Epidermal melanocyte (primary cell): ENCODE measurements around the gene UNC93B1.
A peak's percentile ranks its signal among the peaks of the same experiment; 100 is the strongest.
"Not testable (repeated sequence)": the region's sequence is repeated elsewhere in the genome, so short reads cannot be mapped to it uniquely, and the experiment has no call there.

Experiments
- DNase-seq: peaks from one replicate; pipeline ENCODE4 v3.0.0; 2011; ENCODE audit warnings: low spot score; ENCODE audit not compliant: insufficient read length

The UNC93B1 gene

GRCh38 chr11:67994387-67994786, 9.5 kb downstream of the UNC93B1 start:
- DNase-seq = not testable (repeated sequence)

DNA sequence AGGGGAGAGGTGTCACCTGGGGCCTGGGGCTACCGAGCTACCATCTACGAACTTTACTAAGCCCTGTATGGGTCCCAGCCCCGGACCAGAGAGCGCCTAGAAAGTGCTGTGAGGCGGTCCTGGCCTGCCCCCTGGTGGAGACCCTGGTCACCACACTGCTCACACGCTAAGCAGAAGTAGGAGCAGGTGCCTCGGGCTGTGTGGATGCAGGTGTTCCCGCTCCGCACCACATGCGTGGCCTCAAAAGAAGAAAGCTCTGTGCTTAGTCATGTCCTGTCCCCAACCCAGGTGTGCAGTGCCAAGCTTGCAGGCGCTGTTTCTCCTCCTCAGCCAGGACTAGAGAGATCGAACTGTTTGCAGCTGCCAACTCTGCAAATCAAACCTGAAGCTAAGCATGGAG, 10.1 kb downstream of the UNC93B1 start:
- not testable (repeated sequence) for DNase-seq

- not testable (repeated sequence) for DNase-seq
These were observed 12.4 kb downstream of the UNC93B1 start for GRCh38 chr11:67991347-67992121.

DNA sequence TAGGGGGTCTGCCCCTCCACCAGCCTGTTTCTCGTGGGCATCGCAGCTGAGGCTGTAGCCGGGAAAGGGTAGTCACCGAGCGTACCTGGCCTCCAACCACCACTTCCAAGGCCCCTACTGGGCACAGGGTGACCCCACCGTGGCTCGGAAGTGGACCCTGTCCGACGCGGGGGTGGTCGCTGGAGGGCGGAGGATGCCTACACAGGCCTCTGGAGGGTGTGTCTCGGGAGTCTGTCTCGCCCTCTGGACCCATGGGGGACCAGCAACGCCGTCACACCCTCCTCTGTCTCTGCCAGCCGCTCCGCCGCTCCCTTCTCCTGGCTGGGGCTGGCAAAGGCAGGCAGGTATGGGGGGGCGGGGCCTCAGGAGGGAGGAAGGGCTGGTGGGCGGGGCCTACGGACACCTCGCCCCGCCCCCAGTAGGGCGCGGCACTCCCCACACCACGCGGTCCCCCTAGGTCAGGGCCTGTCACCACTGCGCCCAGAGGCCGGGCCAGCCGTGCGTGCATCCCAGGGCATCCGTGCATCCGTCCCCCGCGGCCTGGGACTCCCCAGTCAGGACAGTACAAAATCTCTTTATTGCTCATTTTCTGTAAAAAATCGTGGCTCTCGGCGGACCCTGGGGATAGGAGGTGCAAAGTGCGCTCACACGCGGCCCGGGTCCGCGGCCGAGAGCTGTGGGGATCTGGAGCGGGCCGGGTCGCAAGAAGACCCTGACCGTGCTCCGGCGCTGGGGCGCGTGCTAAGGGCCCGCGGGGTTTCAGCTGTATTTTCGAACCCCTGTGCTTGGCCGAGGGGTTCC, 13.2 kb downstream of the UNC93B1 start:
- not testable (repeated sequence) for DNase-seq

DNA sequence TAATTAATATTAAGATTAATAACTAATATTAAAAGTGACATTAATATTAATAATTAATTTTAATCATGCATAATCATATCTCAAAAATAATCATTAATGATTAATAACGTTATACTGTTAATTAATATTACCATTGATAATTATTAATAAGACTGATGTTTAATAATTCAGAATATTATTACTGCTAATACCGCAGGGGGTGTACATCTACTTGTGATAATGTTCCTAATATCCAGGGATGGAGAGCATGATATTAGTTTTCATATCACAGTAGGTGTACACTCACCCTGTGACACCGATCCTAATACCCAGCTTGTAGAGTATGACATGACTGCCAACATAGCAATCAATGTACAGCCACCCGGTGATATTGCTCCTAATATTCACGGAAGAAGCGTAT, 18.6 kb downstream of the UNC93B1 start:
- DNase-seq = not testable (repeated sequence)

GRCh38 chr11:67983951-67984350, 19.9 kb downstream of the UNC93B1 start:
- no peak for DNase-seq

DNA sequence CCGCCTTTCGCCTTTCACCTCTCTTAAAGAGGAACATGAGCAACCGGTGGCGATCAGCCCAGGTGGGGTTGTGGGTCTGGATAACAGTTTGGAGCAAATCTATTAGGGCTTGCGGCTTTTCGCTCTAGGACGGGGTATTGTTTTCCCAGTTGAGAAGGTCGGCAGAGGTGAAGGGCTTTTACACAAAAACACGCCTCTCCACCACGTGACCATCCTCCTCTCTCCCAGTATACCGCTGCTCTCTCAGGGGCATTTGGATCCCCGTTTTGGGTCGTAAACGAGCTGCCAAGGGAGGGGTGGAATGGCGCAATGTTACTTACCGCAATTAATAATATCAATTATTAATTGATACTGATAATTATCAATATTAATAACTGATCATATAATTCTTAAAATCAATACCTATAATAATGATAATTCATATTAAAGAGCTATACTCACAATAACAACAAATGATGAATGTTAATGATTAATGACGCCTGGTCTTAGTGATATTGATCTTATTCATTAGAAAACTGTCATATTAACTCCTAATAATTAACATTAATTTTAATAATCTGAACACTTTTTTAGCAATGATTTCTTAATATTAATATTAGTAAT, 21.5 kb downstream of the UNC93B1 start:
- DNase-seq = not testable (repeated sequence)

GRCh38 chr11:67981226-67981625, 22.7 kb downstream of the UNC93B1 start:
- DNase-seq = not testable (repeated sequence)

DNA sequence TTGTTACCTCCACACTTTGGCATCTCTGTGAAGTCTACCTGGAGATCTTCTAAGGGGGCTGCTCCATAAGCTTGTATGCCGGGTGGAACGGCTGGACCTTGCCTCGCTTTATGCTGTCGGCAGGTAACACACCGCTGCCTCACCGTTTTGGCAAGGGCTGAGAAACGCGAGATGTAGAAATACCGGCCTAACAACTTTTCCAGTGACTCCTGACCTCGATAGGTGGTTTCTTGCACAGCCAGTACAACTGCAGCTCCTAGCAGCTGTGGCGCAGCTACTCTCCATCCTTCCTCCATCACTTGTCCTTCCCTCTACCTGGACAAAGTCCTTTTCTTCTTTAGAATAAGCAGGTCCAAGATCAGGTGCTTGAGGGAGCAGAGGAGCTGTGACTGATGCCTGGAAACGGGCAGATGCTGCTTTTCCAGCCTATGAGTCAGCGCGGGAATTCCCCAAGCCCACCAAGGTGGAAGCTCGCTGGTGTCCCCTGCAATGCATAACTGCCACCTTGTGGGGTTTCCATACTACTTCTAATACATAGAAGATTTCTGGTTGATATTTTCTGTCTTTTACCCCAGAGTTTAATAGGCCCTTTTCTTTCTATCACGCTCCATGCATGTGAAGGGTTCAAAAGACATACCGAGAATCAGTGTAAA, 25.0 kb downstream of the UNC93B1 start:
- DNase-seq = not testable (repeated sequence)

DNA sequence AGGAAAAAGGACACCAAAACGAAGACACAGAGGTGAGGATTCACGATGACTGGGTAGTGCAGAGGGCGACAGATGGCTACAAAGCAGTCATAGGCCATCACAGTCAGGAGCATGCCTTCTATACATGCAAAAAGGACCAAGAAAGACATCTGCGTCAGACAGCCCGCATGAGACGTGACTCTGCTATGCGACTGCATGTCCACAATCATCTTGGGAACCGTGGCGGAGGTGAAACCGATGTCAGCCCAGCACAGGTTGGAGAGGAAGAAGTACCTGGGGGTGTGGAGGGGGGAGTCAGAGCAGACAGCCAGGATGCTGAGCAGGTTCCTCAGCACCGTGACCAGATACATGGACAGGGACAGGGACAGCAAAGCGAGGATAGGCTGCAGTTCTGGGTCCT, 29.2 kb downstream of the UNC93B1 start:
- DNase-seq = not testable (repeated sequence)

DNA sequence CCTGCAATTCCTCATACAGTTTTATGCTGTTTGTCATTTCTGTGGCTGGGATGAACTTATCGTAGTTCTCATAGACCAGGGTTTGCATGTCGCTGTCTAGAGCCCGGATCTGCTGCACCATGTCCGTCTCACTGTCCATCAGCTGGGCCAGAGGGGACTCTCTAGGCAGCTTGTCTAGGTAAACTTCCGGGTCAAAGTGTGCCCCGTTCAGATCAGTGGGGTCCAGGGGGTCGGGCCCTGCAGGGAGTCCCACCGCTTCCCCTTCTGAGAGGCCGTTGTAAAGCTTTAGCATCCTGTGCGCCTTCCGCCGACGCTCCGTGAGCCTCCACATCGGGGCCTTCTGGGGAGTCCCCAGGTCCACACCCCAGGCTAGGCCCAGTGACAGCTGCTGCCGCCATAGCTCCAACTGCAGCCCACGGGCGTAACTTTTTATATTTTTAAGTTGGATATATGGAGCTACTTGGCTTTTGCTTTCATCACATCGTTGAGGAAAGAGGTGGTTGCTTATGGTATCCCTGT, 38.0 kb downstream of the UNC93B1 start:
- DNase-seq = not testable (repeated sequence)

GRCh38 chr11:67964746-67965145, 39.2 kb downstream of the UNC93B1 start:
- not testable (repeated sequence) for DNase-seq

GRCh38 chr11:67963879-67964278, 40.0 kb downstream of the UNC93B1 start:
- DNase-seq = not testable (repeated sequence)

GRCh38 chr11:67963217-67963616, 40.7 kb downstream of the UNC93B1 start:
- DNase-seq = not testable (repeated sequence)

DNA sequence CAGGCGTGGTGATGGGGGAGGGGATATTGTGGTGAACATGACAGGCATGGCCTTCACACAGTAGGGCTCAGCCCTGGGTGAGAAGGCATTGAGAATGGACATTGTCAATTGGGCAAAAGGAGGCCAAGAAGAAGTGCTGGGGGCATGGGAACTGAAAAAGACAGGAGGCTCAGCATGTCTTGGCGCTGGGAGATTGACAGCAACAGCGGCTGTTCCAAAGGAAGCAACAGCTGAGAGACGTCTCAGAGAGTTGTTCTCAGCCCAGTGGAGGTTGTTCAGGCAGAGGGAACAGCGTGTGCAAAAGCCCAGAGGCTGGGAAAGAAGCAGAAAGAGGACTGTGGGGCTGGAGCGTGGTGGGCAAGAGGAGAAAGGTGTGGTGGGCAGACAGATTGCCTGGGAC, 47.7 kb downstream of the UNC93B1 start:
- DNase-seq = not testable (repeated sequence)

DNA sequence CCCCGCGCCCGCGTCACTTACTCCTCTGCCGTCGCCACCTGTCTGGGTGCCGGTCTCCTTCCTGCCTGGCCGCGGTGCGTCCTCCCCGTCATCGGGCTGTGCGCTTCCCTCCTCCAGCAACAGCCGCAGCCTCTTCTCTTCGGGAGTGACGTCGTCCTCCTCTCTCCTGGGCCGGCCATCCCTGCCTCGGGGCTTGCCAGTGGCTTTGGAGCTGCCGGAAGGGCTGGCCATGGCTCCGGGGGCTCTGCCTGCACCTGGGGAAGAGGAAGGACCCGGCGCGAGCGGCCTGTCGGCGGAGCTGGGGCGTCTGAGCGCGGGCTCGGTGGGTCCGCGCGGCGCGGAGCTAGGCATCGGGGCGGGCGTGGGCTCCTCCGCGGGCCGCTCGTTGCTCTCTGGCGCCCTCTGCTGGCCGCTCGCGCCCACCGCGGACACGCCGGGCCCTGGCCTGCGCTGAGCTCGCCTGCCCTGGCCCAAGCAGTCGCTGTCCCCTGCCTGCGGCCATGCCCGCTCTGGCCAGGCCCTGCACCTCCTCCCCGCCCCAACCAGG, 48.4 kb downstream of the UNC93B1 start:
- peak; percentile 43 for DNase-seq

GRCh38 chr11:67954971-67955370, 48.9 kb downstream of the UNC93B1 start:
- not testable (repeated sequence) for DNase-seq

DNA sequence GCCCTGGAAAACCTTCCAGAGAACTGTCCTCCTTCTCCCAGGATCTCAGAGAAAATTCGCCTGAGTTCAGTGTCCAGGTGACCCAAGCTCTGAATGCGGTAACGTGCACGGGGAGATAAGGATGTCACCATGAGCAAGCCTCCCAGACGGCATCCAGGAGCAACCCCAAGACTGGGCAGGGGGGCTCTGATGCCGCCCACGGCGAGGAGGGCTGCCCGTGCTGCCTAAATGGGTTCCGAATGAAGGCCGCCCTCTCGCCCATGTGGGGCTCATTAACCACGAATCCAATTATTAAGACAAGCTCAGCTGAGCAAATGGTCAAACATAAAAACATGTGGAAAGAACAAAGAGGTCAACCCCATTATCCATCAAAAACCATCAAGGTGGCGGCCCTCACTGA, 49.6 kb downstream of the UNC93B1 start:
- DNase-seq = not testable (repeated sequence)

- not testable (repeated sequence) for DNase-seq
These were observed 53.2 kb downstream of the UNC93B1 start for GRCh38 chr11:67950705-67951104.

- DNase-seq = not testable (repeated sequence)
These were observed 56.1 kb downstream of the UNC93B1 start for GRCh38 chr11:67947785-67948184.

- DNase-seq = not testable (repeated sequence)
These were observed 57.5 kb downstream of the UNC93B1 start for GRCh38 chr11:67946403-67946802.
